Fibroblast of lung (primary cell): ENCODE measurements around the gene PLD5.
"Not testable (repeated sequence)": the region's sequence is repeated elsewhere in the genome, so short reads cannot be mapped to it uniquely, and the experiment has no call there.

Experiments
- EZH2 ChIP-seq: IDR thresholded peaks from 2 replicates; pipeline ENCODE4 v1.5.1; 2012; ENCODE audit warnings: low read length, control low read depth, mild to moderate bottlenecking; ENCODE audit errors: missing control alignments
- TF ChIP-seq, protein P1 (sequence below), 2 donors: IDR thresholded peaks in 1 of 2; conservative IDR thresholded peaks in 1 of 2; 1 replicate in 1 of 2; 2 replicates in 1 of 2; pipeline ENCODE4 v1.5.1; 2011 to 2012; ENCODE audit warnings: low read length in 2 of 2, control low read depth in 1 of 2, inconsistent platforms in 1 of 2, low read depth in 1 of 2, mild to moderate bottlenecking in 1 of 2

DNA sequence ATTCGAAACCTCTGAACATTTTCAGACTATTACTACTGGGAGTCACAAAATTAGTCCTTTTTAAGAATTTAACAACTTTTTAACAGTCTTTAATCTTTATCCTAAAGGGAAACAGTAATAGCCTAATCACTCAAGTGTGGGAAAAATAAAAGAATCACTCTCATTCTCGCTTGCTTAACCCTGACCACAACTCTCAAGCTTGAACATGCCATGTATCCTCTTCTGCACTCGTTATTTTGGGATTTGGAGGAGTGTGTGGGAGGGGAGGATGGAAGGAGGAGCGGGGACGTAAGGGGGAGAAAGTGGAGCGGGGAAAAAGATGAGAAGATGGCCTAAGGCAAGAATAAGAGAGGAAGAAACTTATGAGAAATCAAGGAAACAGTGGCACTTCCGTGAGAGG lies 215.8 kb downstream of the PLD5 start:
- TF ChIP-seq, protein P1, sequence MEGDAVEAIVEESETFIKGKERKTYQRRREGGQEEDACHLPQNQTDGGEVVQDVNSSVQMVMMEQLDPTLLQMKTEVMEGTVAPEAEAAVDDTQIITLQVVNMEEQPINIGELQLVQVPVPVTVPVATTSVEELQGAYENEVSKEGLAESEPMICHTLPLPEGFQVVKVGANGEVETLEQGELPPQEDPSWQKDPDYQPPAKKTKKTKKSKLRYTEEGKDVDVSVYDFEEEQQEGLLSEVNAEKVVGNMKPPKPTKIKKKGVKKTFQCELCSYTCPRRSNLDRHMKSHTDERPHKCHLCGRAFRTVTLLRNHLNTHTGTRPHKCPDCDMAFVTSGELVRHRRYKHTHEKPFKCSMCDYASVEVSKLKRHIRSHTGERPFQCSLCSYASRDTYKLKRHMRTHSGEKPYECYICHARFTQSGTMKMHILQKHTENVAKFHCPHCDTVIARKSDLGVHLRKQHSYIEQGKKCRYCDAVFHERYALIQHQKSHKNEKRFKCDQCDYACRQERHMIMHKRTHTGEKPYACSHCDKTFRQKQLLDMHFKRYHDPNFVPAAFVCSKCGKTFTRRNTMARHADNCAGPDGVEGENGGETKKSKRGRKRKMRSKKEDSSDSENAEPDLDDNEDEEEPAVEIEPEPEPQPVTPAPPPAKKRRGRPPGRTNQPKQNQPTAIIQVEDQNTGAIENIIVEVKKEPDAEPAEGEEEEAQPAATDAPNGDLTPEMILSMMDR (conservative IDR thresholded peaks at IDR 0.05 in 1 of 2, IDR thresholded peaks at IDR 0.05 in 1 of 2; ENCODE audit: low read depth in 1 of 2, low read length in 2 of 2) = not testable (repeated sequence)
- TF ChIP-seq EZH2 = not testable (repeated sequence)
